GM06990 (cell line): ENCODE data around the gene TOPAZ1.

ENCODE experiments used
- DNase-seq: peaks from one replicate; pipeline ENCODE4 v3.0.0-alpha.2; 2011; ENCODE audit not compliant: insufficient read length; ENCODE audit errors: extremely low read depth
- H3K27me3 ChIP-seq: replicated peaks from 2 replicates; pipeline ENCODE4 v1.6.0; 2011; ENCODE audit warnings: low read length; ENCODE audit not compliant: control insufficient read depth, insufficient read depth
- H3K36me3 ChIP-seq: 2 replicates; pipeline ENCODE4 v1.5.1; 2011; ENCODE audit warnings: low read length; ENCODE audit not compliant: control insufficient read depth, insufficient read depth
- H3K4me3 ChIP-seq: replicated peaks from 2 replicates; pipeline ENCODE4 v1.5.1; 2011; ENCODE audit warnings: low read depth, mild to moderate bottlenecking, control low read depth, low read length
- CTCF ChIP-seq: IDR thresholded peaks from 2 replicates; pipeline ENCODE4 v1.5.1; 2011; ENCODE audit warnings: low read length, control low read depth, mild to moderate bottlenecking, inconsistent platforms; ENCODE audit not compliant: insufficient read depth, poor library complexity, severe bottlenecking

Gene TOPAZ1

GRCh38 chr3:44355362-44356033 is 113.8 kb downstream of the TOPAZ1 start:
- Histone ChIP-seq H3K27me3 (no peaks in the 10 kb centered on the region), H3K4me3 (no peak overlapping the region), H3K36me3 (no peaks in the 10 kb centered on the region; the same call in 1 of the 2 replicates)
- DNase-seq: no peak
- TF ChIP-seq CTCF: no peak

- no peak for DNase-seq
- TF ChIP-seq CTCF: no peak
- H3K36me3 ChIP-seq: no peaks in the 10 kb centered on the region; the same call in 1 of the 2 replicates
- H3K4me3 ChIP-seq: no peak overlapping the region
- H3K27me3 ChIP-seq: no peaks in the 10 kb centered on the region
Measured at GRCh38 chr3:44359146-44359751, 117.6 kb downstream of the TOPAZ1 start.

GRCh38 chr3:44363591-44363990 is 121.9 kb downstream of the TOPAZ1 start:
- TF ChIP-seq CTCF: no peak
- no peak overlapping the region for H3K4me3 ChIP-seq
- DNase-seq: no peak
- H3K36me3 ChIP-seq: no peaks in the 10 kb centered on the region; the same call in none of the 2 replicates
- H3K27me3 ChIP-seq: no peaks in the 10 kb centered on the region

GRCh38 chr3:44365952-44366351 is 124.3 kb downstream of the TOPAZ1 start:
- Histone ChIP-seq H3K4me3 (no peak overlapping the region), H3K36me3 (no peaks in the 10 kb centered on the region; the same call in none of the 2 replicates), H3K27me3 (no peaks in the 10 kb centered on the region)
- DNase-seq: no peak
- TF ChIP-seq CTCF: no peak

- no peak overlapping the region for H3K4me3 ChIP-seq
- no peak for TF ChIP-seq CTCF
Measured at GRCh38 chr3:44375450-44375849, 133.8 kb downstream of the TOPAZ1 start.

More at GRCh38 chr3:44375450-44375849, 133.8 kb downstream of the TOPAZ1 start:
- Histone ChIP-seq H3K36me3 (peaks cover 1% of the 10 kb centered on the region), H3K27me3 (no peaks in the 10 kb centered on the region)
- no peak for DNase-seq
